Ovary (tissue), 9 donors: ENCODE data around the gene TMEM214. TPM values are rescaled to one million over a fixed set of nuclear protein-coding genes. Genes with fewer than 3 reads are reported as not detected.
A peak's percentile ranks its signal among the peaks of the same experiment; 100 is the strongest.

ENCODE experiments used
- DNase-seq, 5 donors: peaks; one replicate each; pipeline ENCODE4 v3.0.0-alpha.2; 2019 to 2020
- H3K27ac ChIP-seq, 2 donors: fragments of 200-600 bp; one replicate each; pipeline versions ENCODE4 v1.5.1 to v1.8.0; 2019 to 2022
- H3K27me3 ChIP-seq: fragments of 200-600 bp; one replicate; pipeline ENCODE4 v1.8.0; 2022
- H3K36me3 ChIP-seq: fragments of 200-600 bp; sonication (generic); one replicate; pipeline ENCODE4 v1.5.1; 2019
- H3K4me1 ChIP-seq: one replicate; pipeline ENCODE4 v1.8.1; 2013; ENCODE audit warnings: mild to moderate bottlenecking, moderate library complexity; ENCODE audit not compliant: insufficient read depth
- H3K4me3 ChIP-seq: fragments of 200-600 bp; sonication (generic); one replicate; pipeline ENCODE4 v1.5.1; 2017
- H3K9me3 ChIP-seq, 2 donors: fragments of 200-600 bp in 1 of 2; sonication (generic) in 1 of 2; one replicate each; pipeline versions ENCODE4 v1.5.1 to v1.8.1; 2013 to 2019; ENCODE audit warnings: mild to moderate bottlenecking in 1 of 2, moderate library complexity in 1 of 2
- CTCF ChIP-seq, 3 donors: fragments of 450-650 bp in 2 of 3; fragments of 200-600 bp in 1 of 3; IDR thresholded peaks; one replicate each; pipeline versions ENCODE4 v1.5.1 to v1.8.0; 2016 to 2022; ENCODE audit warnings: antibody characterized with exemption in 3 of 3, mild to moderate bottlenecking in 1 of 3
- EP300 ChIP-seq: sonication (generic); formaldehyde crosslinking; IDR thresholded peaks from one replicate; pipeline ENCODE4 v1.6.1; 2017; ENCODE audit warnings: antibody characterized with exemption
- POLR2A ChIP-seq: fragments of 450-650 bp; IDR thresholded peaks from one replicate; pipeline ENCODE4 v1.6.1; 2017; ENCODE audit warnings: antibody characterized with exemption, mild to moderate bottlenecking, moderate library complexity
- WGBS, 3 donors: extraction: QIAGEN DNeasy Blood & Tissue Kit in 1 of 3; methylation state at CpG; one replicate each; pipeline versions ENCODE4 v1.1.5 to v1.1.7; 2013 to 2017; 5-methylcytosine and 5-hydroxymethylcytosine counted together
- intact Hi-C, 4 donors: fragments of 100-400 bp; cut with DNase I; formaldehyde crosslinking; loops; one replicate each; pipeline versions ENCODE4 v1.11.0 to v1.15.1; 2022 to 2023
- polyA plus RNA-seq, 2 donors: library from polyadenylated mRNA; stranded (reverse); fragments of 200-250 nt in 1 of 2; fragments of 350-450 nt in 1 of 2; fragmentation: Illumina TruSeq in 1 of 2; extraction: RNeasy Lipid Tissue Mini Kit (QIAGEN cat#74804) in 1 of 2; gene quantifications; one replicate each; pipeline ENCODE4 v1.2.3, GENCODE V29; 2013 to 2014
- total RNA-seq, 7 donors: library from RNA; depleted of rRNA in 2 of 7; stranded (reverse); fragments of >200 nt in 2 of 7; fragmentation: NEBNext Ultra II Directional in 3 of 7; extraction: Animal tissue kit (Norgen Biotek cat#: 25700) in 3 of 7; gene quantifications; one replicate each; pipeline versions ENCODE4 v1.1.0 to v1.2.4, GENCODE V29; 2016 to 2023
- donor health status: DM: no; HTN: no; CAD: no; lungs with moderate emphysema.
- donor health status: DM: no; HTN: no; CAD: no.
- donor health status: Bipolar disorder and iron deficiency.
- donor health status: DM: yes; HTN: yes; CAD: no.
- donor health status: DM: no; HTN: no; CAD: no.
- donor health status: DM: yes; HTN: yes; CAD: no.

The TMEM214 gene
- total and polyA plus RNA-seq, 9 donors = 26.5 to 101 (median 67.1) TPM

- Histone ChIP-seq H3K27me3 (no peaks in the 10 kb centered on the region), H3K27ac (no peak overlapping the region), H3K36me3 (no peaks in the 10 kb centered on the region), H3K9me3 (no peaks in the 10 kb centered on the region), H3K4me3 (no peak overlapping the region), H3K4me1 (peaks cover 11% of the 10 kb centered on the region)
- TF ChIP-seq POLR2A (no peak), CTCF (IDR thresholded peaks at IDR 0.05) (no peak), EP300 (no peak)
- intact Hi-C loops = loop anchor here in 2 of 4 donors (5.0 to 10.0 kb wide), 2 partner anchors 33 to 165 kb away; partner anchors contain the start of gene DPYSL5 (in 2 of the 2)
- WGBS, 3 donors = 56 to 80% (median 74%) methylated on average over 3 of the region's 3 CpGs
- no peak for DNase-seq
These were observed 22.6 kb upstream of the TMEM214 start for GRCh38 chr2:27010139-27010538.

DNA sequence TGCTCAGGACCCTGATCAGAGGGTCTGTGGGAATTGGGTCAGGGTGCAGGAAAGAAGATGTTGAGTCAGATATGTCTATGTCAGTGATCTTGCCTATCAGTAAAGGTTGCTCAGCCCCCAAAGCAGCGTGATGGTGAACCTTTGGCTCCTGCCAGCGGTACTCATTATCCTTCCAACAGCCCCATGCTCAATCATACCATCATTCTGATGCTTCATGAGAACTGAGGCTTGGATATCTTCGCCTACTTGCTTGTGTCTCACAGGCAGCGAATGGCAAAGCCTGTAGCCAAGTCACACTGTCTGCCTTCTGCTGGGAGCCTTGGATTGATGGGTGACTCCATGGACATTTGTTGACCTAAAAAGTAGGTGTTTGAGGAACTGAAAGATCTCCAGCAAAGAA is 19.0 kb upstream of the TMEM214 start:
- TF ChIP-seq POLR2A = no peak
- no peak for TF ChIP-seq EP300
- no peak for TF ChIP-seq CTCF (IDR thresholded peaks at IDR 0.05)
- WGBS, 3 donors = 96 to 99% (median 97%) methylated on average over 4 of the region's 4 CpGs
- Histone ChIP-seq H3K4me1 (peaks cover 10% of the 10 kb centered on the region), H3K36me3 (no peaks in the 10 kb centered on the region), H3K9me3 (no peaks in the 10 kb centered on the region), H3K4me3 (no peak overlapping the region), H3K27ac (no peak overlapping the region), H3K27me3 (no peaks in the 10 kb centered on the region)
- DNase-seq = no peak
- intact Hi-C loops = loop anchor here in 2 of 4 donors (5.0 to 10.0 kb wide), 2 partner anchors 36 to 169 kb away; partner anchors contain the start of gene DPYSL5 (in 2 of the 2)

GRCh38 chr2:27014771-27015433 is 17.9 kb upstream of the TMEM214 start:
- peak overlapping the region in 1 of 2 donors; percentile 33 for H3K27ac ChIP-seq
- no peak for DNase-seq
- no peaks in the 10 kb centered on the region for H3K36me3 ChIP-seq
- no peak overlapping the region for H3K4me3 ChIP-seq
- peaks cover 11% of the 10 kb centered on the region for H3K4me1 ChIP-seq
- WGBS, 3 donors = 84 to 94% (median 87%) methylated on average over 8 of the region's 8 CpGs
- no peaks in the 10 kb centered on the region for H3K27me3 ChIP-seq
- intact Hi-C loops = loop anchor here in 2 of 4 donors (5.0 to 10.0 kb wide), 3 partner anchors 38 to 170 kb away; partner anchors contain the start of gene DPYSL5 (in 2 of the 2)
- no peak for TF ChIP-seq POLR2A
- no peak for TF ChIP-seq EP300
- no peak for TF ChIP-seq CTCF (IDR thresholded peaks at IDR 0.05)
- H3K9me3 ChIP-seq = no peaks in the 10 kb centered on the region

DNA sequence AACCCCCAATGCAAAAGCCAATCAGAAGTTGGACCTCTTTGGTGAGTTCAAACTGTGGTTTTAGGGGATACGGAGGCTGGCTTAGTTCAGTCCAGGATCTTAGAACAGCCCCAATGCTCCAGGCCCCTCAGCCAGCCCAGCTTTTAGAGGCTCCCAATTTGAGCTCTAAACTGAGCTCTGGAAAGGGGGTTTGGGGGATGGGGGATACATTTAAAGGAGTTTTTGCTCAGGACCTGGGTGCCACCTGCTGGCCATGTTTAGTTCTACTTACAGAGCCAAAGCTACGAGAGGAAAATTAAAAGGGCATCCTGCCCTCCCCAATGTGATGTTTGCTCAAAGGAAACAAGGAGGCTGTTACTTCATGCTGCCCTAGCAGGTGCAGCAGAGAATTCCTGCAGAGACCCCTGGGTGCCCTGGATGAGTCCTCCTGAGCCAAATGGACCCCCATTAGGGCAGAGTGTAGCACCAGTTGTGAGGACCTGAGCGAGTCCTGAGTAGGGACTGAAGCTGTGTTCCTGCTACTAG is 15.9 kb upstream of the TMEM214 start:
- 55 to 62% (median 59%) methylated on average over 3 of the region's 3 CpGs for WGBS, 3 donors
- H3K27ac ChIP-seq = peak overlapping the region in 1 of 2 donors; percentile 27
- no peaks in the 10 kb centered on the region for H3K27me3 ChIP-seq
- intact Hi-C loops = loop anchor here (2.0 to 10.0 kb wide), 3 partner anchors 55 to 172 kb away; partner anchors contain the start of gene DPYSL5 (in 2 of the 4)
- H3K4me3 ChIP-seq = no peak overlapping the region
- no peaks in the 10 kb centered on the region for H3K9me3 ChIP-seq
- TF ChIP-seq EP300 (no peak), POLR2A (peak; percentile 16), CTCF (IDR thresholded peaks at IDR 0.05) (peak; percentile 51 to 80 (median 77))
- H3K36me3 ChIP-seq = no peaks in the 10 kb centered on the region
- peak; percentile 62 to 79 (median 74) for DNase-seq
- peaks cover 20% of the 10 kb centered on the region for H3K4me1 ChIP-seq
